Keratinocyte (primary cell): ENCODE results near the gene DKK2. TPM values are rescaled to one million over a fixed set of nuclear protein-coding genes. Genes with fewer than 3 reads are reported as not detected.

Experiments used
- DNase-seq: peaks from one replicate; pipeline ENCODE4 v3.0.0-alpha.2; 2011; ENCODE audit warnings: low read depth, missing footprints, low spot score
- FAIRE-seq: peaks from 2 replicates; lab custom pipeline; 2011; peaks lifted over from hg19 to GRCh38; lab: Jason Lieb, UNC
- H2AFZ ChIP-seq: 2 replicates; pipeline ENCODE4 v1.6.0; 2012; ENCODE audit warnings: low read length, control low read depth, inconsistent platforms; ENCODE audit not compliant: control insufficient read depth
- H3K27ac ChIP-seq: 2 replicates; pipeline ENCODE4 v1.5.1; 2011; ENCODE audit warnings: low read length; ENCODE audit not compliant: control insufficient read depth, insufficient read depth
- H3K27me3 ChIP-seq: 3 replicates; pipeline ENCODE4 v1.6.0; 2011; ENCODE audit warnings: low read length; ENCODE audit not compliant: control insufficient read depth, insufficient read depth; ENCODE audit errors: extremely low read depth
- H3K36me3 ChIP-seq, 2 experiments: 2 replicates in 1 of 2; 3 replicates in 1 of 2; pipeline ENCODE4 v1.5.1; 2011; ENCODE audit warnings: low read length in 2 of 2, mild to moderate bottlenecking in 1 of 2; ENCODE audit not compliant: control insufficient read depth in 2 of 2, insufficient read depth in 2 of 2; ENCODE audit errors: extremely low read depth in 1 of 2
- H3K4me1 ChIP-seq: 3 replicates; pipeline ENCODE4 v1.5.1; 2011; ENCODE audit warnings: low read length; ENCODE audit not compliant: control insufficient read depth, insufficient read depth; ENCODE audit errors: extremely low read depth
- H3K4me2 ChIP-seq: 3 replicates; pipeline ENCODE4 v1.6.0; 2011; ENCODE audit warnings: low read depth, low read length; ENCODE audit not compliant: control insufficient read depth, insufficient read depth; ENCODE audit errors: extremely low read depth
- H3K4me3 ChIP-seq, 3 experiments: fragments of 200-600 bp in 1 of 3; sonication (generic) in 1 of 3; 2 replicates in 2 of 3; 3 replicates in 1 of 3; pipeline ENCODE4 v1.5.1; 2011 to 2016; ENCODE audit warnings: low read length in 3 of 3, mild to moderate bottlenecking in 3 of 3, control low read depth in 2 of 3, inconsistent platforms in 1 of 3, low read depth in 1 of 3, mixed read lengths in 1 of 3, mixed run types in 1 of 3, moderate library complexity in 1 of 3; ENCODE audit not compliant: control insufficient read depth in 2 of 3, insufficient read depth in 2 of 3; ENCODE audit errors: extremely low read depth in 1 of 3
- H3K79me2 ChIP-seq: 2 replicates; pipeline ENCODE4 v1.6.0; 2012; ENCODE audit warnings: low read length; ENCODE audit not compliant: control insufficient read depth, insufficient read depth
- H3K9ac ChIP-seq: 3 replicates; pipeline ENCODE4 v1.6.0; 2011; ENCODE audit warnings: low read length; ENCODE audit not compliant: control insufficient read depth, insufficient read depth; ENCODE audit errors: extremely low read depth
- H3K9me1 ChIP-seq: 3 replicates; pipeline ENCODE4 v1.6.0; 2011; ENCODE audit warnings: low read length; ENCODE audit not compliant: control insufficient read depth, insufficient read depth; ENCODE audit errors: extremely low read depth
- H3K9me3 ChIP-seq: 2 replicates; pipeline ENCODE4 v1.5.1; 2012; ENCODE audit warnings: low read depth, low read length; ENCODE audit not compliant: control insufficient read depth
- H4K20me1 ChIP-seq: 3 replicates; pipeline ENCODE4 v1.6.0; 2011; ENCODE audit warnings: low read length; ENCODE audit not compliant: control insufficient read depth, insufficient read depth; ENCODE audit errors: extremely low read depth
- EZH2 ChIP-seq: IDR thresholded peaks from one replicate; pipeline ENCODE4 v1.6.1; 2012; ENCODE audit warnings: inconsistent platforms, mild to moderate bottlenecking, low read length, moderate library complexity
- dilution Hi-C: fragments of 300-500 bp; cut with MboI; formaldehyde crosslinking; loops from one replicate; pipeline ENCODE4 v1.7.0; 2020; ENCODE audit warnings: low sequenced_read_pairs; ENCODE audit not compliant: extremely low pct_ligation_motif_present
- polyA plus RNA-seq, 5 experiments: library from polyadenylated mRNA; depleted of rRNA in 3 of 5; stranded (reverse) in 3 of 5; stranded (forward) in 1 of 5; unstranded in 1 of 5; fragments of >200 nt; gene quantifications; 1 replicate in 1 of 5; 2 replicates in 3 of 5; 3 replicates in 1 of 5; pipeline versions ENCODE4 v1.2.1 to v1.2.3, GENCODE V29; 2011 to 2012; ENCODE audit warnings: missing spikeins in 2 of 5, low read depth in 1 of 5, low replicate concordance in 1 of 5
- TF ChIP-seq, protein P1 (sequence below), 3 experiments: IDR thresholded peaks in 1 of 3; conservative IDR thresholded peaks in 1 of 3; optimal IDR thresholded peaks in 1 of 3; 2 replicates in 2 of 3; 3 replicates in 1 of 3; pipeline versions ENCODE3 to v1.5.1; 2011; ENCODE audit warnings: low read length in 3 of 3, mild to moderate bottlenecking in 3 of 3, moderate library complexity in 2 of 3, control low read depth in 1 of 3, inconsistent platforms in 1 of 3; ENCODE audit not compliant: insufficient read depth in 2 of 3; ENCODE audit errors: extremely low read depth in 1 of 3

DKK2 gene
- polyA plus RNA-seq, 1 donor (not counting 4 experiments of a cell fraction or from before 2014, with no cell fraction given): 0.08 TPM

DNA sequence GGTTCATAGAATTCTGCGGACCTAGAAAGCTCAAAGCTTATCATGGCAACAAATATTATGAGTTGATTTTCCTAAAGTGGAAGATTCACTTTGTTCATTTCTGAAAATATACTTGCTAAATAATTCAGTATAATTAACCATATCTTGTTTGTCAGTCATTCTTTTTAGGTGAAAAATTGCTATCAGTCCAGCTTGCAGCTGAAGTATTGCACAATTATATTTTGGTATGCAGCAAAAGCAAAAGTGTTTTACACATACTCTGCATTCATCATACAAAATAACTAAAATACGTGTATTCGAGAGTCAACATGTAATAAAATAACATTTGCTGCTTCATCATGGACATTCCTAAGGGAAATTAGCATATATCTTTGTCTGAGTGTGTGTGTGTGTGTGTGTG is 24.8 kb downstream of the DKK2 start:
- Histone ChIP-seq H4K20me1 (no peaks in the 10 kb centered on the region), H3K79me2 (no peaks in the 10 kb centered on the region), H2AFZ (no peak overlapping the region), H3K9ac (no peak overlapping the region), H3K4me2 (no peak overlapping the region), H3K4me1 (no peaks in the 10 kb centered on the region), H3K27me3 (no peaks in the 10 kb centered on the region), H3K36me3 (no peaks in the 10 kb centered on the region), H3K9me3 (no peaks in the 10 kb centered on the region), H3K27ac (no peak overlapping the region), H3K4me3 (no peak overlapping the region), H3K9me1 (no peaks in the 10 kb centered on the region)
- TF ChIP-seq, protein P1, sequence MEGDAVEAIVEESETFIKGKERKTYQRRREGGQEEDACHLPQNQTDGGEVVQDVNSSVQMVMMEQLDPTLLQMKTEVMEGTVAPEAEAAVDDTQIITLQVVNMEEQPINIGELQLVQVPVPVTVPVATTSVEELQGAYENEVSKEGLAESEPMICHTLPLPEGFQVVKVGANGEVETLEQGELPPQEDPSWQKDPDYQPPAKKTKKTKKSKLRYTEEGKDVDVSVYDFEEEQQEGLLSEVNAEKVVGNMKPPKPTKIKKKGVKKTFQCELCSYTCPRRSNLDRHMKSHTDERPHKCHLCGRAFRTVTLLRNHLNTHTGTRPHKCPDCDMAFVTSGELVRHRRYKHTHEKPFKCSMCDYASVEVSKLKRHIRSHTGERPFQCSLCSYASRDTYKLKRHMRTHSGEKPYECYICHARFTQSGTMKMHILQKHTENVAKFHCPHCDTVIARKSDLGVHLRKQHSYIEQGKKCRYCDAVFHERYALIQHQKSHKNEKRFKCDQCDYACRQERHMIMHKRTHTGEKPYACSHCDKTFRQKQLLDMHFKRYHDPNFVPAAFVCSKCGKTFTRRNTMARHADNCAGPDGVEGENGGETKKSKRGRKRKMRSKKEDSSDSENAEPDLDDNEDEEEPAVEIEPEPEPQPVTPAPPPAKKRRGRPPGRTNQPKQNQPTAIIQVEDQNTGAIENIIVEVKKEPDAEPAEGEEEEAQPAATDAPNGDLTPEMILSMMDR (optimal IDR thresholded peaks at IDR 0.05 in 1 of 3, IDR thresholded peaks at IDR 0.05 in 1 of 3, conservative IDR thresholded peaks at IDR 0.05 in 1 of 3; ENCODE audit: extremely low read depth in 1 of 3, insufficient read depth in 2 of 3, low read length in 3 of 3): no peak
- no peak for TF ChIP-seq EZH2
- no peak for FAIRE-seq
- no peak for DNase-seq
- dilution Hi-C loops: no loop called here

DNA sequence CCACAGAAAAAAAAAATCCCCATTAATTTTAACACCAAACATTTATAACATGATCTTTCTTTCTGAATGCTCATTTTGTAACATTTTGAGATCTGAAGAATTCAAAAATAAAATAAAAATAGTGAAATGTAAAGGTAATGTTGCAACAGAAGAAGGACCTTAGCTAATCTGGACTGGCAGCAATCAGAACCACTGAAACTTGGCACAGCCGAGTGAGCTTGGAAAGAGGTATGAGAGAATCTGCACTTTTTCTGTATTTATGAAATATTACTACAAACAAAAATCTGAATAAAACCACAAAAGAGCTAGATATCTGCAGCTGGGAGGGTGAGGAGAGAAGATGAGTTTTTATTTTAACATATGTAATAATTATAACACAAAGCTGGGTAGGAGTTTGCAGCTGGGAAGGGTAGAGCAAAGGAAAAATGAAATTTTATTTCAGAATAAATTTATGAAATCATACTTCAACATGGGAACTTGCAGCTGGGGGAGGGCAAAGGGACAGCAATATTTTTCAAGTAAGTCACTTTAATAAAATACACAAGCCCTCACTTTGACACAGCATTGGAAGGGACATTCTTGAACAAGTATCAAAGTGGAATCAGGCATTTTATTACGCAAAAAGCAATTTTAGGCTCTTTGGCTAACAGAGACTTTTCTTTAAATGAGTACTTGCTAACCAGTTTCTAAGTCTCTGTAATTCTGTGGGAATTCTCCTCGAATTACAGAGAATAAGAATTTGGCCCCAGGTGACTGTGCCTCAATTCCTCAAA is 26.7 kb downstream of the DKK2 start:
- Histone ChIP-seq H3K79me2 (no peaks in the 10 kb centered on the region), H3K4me3 (no peak overlapping the region), H3K27me3 (no peaks in the 10 kb centered on the region), H3K36me3 (no peaks in the 10 kb centered on the region), H3K9me3 (no peaks in the 10 kb centered on the region), H3K4me1 (no peaks in the 10 kb centered on the region), H3K9me1 (no peaks in the 10 kb centered on the region), H2AFZ (no peak overlapping the region), H3K4me2 (no peak overlapping the region), H3K27ac (no peak overlapping the region), H4K20me1 (no peaks in the 10 kb centered on the region), H3K9ac (no peak overlapping the region)
- FAIRE-seq (no peak), DNase-seq (no peak)
- TF ChIP-seq, protein P1 (optimal IDR thresholded peaks at IDR 0.05 in 1 of 3, IDR thresholded peaks at IDR 0.05 in 1 of 3, conservative IDR thresholded peaks at IDR 0.05 in 1 of 3; ENCODE audit: extremely low read depth in 1 of 3, insufficient read depth in 2 of 3, low read length in 3 of 3): no peak
- TF ChIP-seq EZH2: no peak
- dilution Hi-C loops: no loop called here
